Measurements from ENCODE around the gene CADM3. TPM values are rescaled to one million over a fixed set of nuclear protein-coding genes. Genes with fewer than 3 reads are reported as not detected.

CADM3 gene
- total and polyA plus RNA-seq, 2 experiments from 2014 or later = 0.37 to 0.77 TPM

DNA sequence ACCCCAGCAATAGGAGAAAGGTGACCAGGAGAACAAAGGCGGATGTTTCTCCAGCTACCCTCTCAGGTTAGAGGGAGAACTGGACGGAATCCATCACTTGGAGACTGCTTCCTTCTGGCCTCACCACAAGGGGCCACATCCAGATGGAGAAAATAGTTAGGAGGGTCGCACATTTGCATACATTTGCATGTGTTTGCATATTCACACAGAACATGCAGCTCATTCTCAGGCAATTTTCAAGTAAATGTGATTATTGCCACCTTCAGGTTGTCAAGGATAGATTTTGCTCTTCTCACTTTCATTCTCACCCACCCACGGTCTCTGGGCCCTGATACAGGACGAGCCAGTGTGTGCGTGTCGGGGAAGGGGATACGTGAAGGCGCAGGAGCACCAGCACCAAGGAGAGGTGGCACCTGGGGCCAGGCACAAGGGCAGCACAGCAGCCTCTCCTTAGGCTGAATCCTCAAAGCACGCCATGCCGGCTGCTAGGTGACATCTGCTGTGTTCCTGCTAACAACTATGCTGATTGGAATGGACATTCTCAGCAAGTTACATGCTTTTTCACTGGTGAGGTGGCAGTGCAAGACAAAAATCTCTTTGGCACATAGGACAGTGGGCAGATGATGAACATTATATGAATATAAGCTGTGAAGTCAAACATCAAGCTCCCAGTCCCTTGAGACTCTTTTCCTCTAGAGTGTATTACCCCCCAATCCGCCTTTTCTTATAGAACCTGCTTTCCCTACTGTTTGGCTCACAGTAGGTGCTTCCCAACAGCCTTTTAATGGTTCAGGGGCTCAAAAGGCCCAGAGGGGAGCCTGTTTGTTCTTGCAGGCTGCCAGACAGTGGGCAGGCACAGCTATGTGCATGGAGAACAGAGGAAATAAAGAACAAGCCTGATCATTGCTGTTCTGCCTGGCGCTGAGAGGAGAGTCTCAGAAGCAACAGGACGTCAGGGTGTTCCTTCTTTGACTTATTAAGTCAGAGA, 47.5 kb downstream of the CADM3 start:
- no peak overlapping the region for H2AFZ ChIP-seq
- no peak overlapping the region for H3K4me3 ChIP-seq
- TF ChIP-seq, protein P1, sequence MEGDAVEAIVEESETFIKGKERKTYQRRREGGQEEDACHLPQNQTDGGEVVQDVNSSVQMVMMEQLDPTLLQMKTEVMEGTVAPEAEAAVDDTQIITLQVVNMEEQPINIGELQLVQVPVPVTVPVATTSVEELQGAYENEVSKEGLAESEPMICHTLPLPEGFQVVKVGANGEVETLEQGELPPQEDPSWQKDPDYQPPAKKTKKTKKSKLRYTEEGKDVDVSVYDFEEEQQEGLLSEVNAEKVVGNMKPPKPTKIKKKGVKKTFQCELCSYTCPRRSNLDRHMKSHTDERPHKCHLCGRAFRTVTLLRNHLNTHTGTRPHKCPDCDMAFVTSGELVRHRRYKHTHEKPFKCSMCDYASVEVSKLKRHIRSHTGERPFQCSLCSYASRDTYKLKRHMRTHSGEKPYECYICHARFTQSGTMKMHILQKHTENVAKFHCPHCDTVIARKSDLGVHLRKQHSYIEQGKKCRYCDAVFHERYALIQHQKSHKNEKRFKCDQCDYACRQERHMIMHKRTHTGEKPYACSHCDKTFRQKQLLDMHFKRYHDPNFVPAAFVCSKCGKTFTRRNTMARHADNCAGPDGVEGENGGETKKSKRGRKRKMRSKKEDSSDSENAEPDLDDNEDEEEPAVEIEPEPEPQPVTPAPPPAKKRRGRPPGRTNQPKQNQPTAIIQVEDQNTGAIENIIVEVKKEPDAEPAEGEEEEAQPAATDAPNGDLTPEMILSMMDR (IDR thresholded peaks at IDR 0.05; ENCODE audit: poor library complexity) = no peak
- TF ChIP-seq EZH2phosphoT487 (IDR thresholded peaks at IDR 0.05; ENCODE audit: low read depth, severe bottlenecking, unreplicated experiment) = no peak
- no peak for TF ChIP-seq EZH2 (IDR thresholded peaks at IDR 0.05; ENCODE audit: borderline replicate concordance)
- WGBS (ENCODE audit: low lambda C conversion rate, missing lambda C conversion rate) = 48% methylated on average over 14 of the region's 14 CpGs
- no peak for DNase-seq (ENCODE audit: low spot score)
- no peaks in the 10 kb centered on the region for H3K9me3 ChIP-seq (ENCODE audit: low read depth)
- no peaks in the 10 kb centered on the region for H3K36me3 ChIP-seq (replicated peaks; ENCODE audit: insufficient read depth, low read depth)
- H3K27ac ChIP-seq = no peak overlapping the region
- no peaks in the 10 kb centered on the region for H4K20me1 ChIP-seq (ENCODE audit: insufficient read depth, poor library complexity, severe bottlenecking)
- H3K4me2 ChIP-seq = no peak overlapping the region
- H3K9me2 ChIP-seq (replicated peaks; ENCODE audit: insufficient read depth) = no peaks in the 10 kb centered on the region
- no peaks in the 10 kb centered on the region for H3K27me3 ChIP-seq
- H3K4me1 ChIP-seq (ENCODE audit: insufficient read depth) = no peaks in the 10 kb centered on the region
- H3K79me2 ChIP-seq = no peaks in the 10 kb centered on the region

DNA sequence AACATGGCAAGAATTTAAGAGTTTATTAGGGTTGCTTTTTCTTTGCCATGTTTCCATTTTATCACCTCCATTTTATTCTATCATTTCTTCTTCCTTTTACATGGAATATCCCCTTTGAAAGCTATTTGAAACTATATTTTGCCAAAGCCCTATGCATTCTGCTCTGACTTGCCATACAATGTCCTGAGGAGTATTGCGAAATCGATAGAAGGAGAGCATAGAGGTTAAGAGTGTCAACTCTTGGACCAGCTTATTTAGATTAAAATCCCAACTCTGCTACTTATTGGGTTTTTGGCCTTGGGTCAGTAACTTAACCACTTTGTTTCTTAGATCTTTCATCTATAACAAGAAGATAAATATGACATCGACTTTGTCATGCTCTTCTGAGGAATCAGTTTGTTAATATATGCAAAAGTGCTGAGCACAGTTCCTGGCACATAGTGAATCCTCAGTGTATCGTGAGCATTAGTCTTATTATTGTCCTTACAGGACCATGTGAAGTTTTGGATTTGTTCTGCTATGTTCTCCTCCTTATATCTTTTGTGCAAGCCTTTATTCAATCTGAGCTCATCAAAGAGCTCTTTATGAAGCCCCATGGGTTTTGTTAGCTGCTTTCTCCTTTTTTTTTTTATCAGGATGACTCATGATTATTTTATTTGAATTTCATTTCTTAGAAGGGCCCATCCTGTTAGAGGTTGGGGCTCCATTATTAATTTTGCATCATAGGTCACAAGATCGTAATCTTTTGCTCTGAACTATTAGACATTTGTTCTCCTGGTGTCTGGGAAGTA, 50.9 kb downstream of the CADM3 start:
- no peak overlapping the region for H3K4me3 ChIP-seq
- no peaks in the 10 kb centered on the region for H3K4me1 ChIP-seq (ENCODE audit: insufficient read depth)
- no peak for DNase-seq (ENCODE audit: low spot score)
- TF ChIP-seq EZH2 (IDR thresholded peaks at IDR 0.05; ENCODE audit: borderline replicate concordance) (no peak), EZH2phosphoT487 (IDR thresholded peaks at IDR 0.05; ENCODE audit: low read depth, severe bottlenecking, unreplicated experiment) (no peak)
- TF ChIP-seq, protein P1 (IDR thresholded peaks at IDR 0.05; ENCODE audit: poor library complexity) = no peak
- H3K9me2 ChIP-seq (replicated peaks; ENCODE audit: insufficient read depth) = no peaks in the 10 kb centered on the region
- H4K20me1 ChIP-seq (ENCODE audit: insufficient read depth, poor library complexity, severe bottlenecking) = no peaks in the 10 kb centered on the region
- H3K27ac ChIP-seq = no peak overlapping the region
- H3K9me3 ChIP-seq (ENCODE audit: low read depth) = no peaks in the 10 kb centered on the region
- no peak overlapping the region for H3K4me2 ChIP-seq
- no peak overlapping the region for H2AFZ ChIP-seq
- H3K27me3 ChIP-seq = no peaks in the 10 kb centered on the region
- no peaks in the 10 kb centered on the region for H3K36me3 ChIP-seq (replicated peaks; ENCODE audit: insufficient read depth, low read depth)
- 87% methylated on average over 5 of the region's 5 CpGs for WGBS (ENCODE audit: low lambda C conversion rate, missing lambda C conversion rate)
- H3K79me2 ChIP-seq = no peaks in the 10 kb centered on the region

DNA sequence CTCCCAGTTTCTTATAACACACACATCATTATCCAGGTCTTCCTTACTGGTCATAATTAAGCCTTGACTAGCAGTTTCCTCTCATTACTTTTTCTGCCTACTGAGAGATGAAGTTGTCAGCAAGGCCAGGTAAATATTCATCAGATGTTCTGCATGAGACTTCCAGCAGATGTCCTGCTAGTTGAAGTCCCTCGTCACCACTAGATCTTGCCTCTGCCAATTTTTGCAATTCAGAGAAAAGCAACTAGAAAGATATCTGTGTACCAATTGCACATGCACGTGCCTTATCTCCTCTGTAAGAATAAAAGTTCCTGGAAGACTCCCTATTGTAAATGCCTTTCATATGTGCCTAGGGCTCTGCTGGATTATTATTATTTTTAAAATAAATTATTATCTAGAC, 51.6 kb downstream of the CADM3 start:
- Histone ChIP-seq H3K79me2 (no peaks in the 10 kb centered on the region), H3K4me3 (no peak overlapping the region), H2AFZ (no peak overlapping the region), H3K36me3 (replicated peaks; ENCODE audit: insufficient read depth, low read depth) (no peaks in the 10 kb centered on the region), H3K4me2 (no peak overlapping the region), H3K27me3 (no peaks in the 10 kb centered on the region), H3K9me3 (ENCODE audit: low read depth) (no peaks in the 10 kb centered on the region), H3K27ac (no peak overlapping the region), H3K9me2 (replicated peaks; ENCODE audit: insufficient read depth) (no peaks in the 10 kb centered on the region), H4K20me1 (ENCODE audit: insufficient read depth, poor library complexity, severe bottlenecking) (no peaks in the 10 kb centered on the region), H3K4me1 (ENCODE audit: insufficient read depth) (no peaks in the 10 kb centered on the region)
- 68% methylated on average over 2 of the region's 2 CpGs for WGBS (ENCODE audit: low lambda C conversion rate, missing lambda C conversion rate)
- TF ChIP-seq EZH2 (IDR thresholded peaks at IDR 0.05; ENCODE audit: borderline replicate concordance) (no peak), EZH2phosphoT487 (IDR thresholded peaks at IDR 0.05; ENCODE audit: low read depth, severe bottlenecking, unreplicated experiment) (no peak)
- TF ChIP-seq, protein P1 (IDR thresholded peaks at IDR 0.05; ENCODE audit: poor library complexity) = no peak
- no peak for DNase-seq (ENCODE audit: low spot score)
